ENCODE measurements around the gene SETSIP.

Gene SETSIP, protein sequence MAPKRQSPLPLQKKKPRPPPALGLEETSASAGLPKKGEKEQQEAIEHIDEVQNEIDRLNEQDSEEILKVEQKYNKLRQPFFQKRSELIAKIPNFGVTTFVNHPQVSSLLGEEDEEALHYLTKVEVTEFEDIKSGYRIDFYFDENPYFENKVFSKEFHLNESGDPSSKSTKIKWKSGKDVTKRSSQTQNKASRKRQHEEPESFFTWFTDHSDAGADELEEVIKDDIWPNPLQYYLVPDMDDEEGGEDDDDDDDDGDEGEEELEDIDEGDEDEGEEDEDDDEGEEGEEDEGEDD

DNA sequence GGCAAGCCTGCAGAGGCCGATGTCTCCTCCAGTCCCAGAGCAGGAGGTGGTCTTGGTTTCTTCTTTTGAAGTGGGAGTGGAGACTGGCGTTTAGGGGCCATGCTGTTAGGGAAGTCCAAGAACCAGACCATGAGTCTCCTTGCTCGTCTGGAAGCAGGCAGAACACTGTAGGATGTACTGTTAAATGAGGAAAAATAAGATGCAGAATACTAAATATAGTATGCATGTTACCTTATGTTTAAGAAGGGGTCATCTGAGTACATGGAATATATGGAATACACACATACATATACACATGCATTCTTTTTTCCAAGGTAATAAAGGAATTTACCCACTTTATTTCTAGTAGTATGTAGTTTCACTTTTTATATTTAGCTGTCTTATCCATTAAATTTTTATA is at the start of gene SETSIP:
Gene SETSIP (minus strand): TSS at position 101 of the 400 bp plus-strand sequence. CDS start 0 bp downstream, at position 101.
- H3K9me3 ChIP-seq, result no peaks in the 10 kb centered on the region
- H3K27me3 ChIP-seq, result no peaks in the 10 kb centered on the region
- H3K27ac ChIP-seq, result no peak within 1 kb of the TSS
- H3K4me1 ChIP-seq (ENCODE audit: control insufficient read depth in 1 of 2, insufficient read depth in 1 of 2, low read depth in 1 of 2, low read length in 1 of 2), result peaks cover 5% of the 10 kb centered on the region in 2 experiments
- TF ChIP-seq CTCF (IDR thresholded peaks at IDR 0.05), result no peak
- H3K4me3 ChIP-seq (ENCODE audit: low read depth in 1 of 2, low read length in 1 of 2), result no peak within 1 kb of the TSS
- no peaks in the 10 kb centered on the region for H3K36me3 ChIP-seq

DNA sequence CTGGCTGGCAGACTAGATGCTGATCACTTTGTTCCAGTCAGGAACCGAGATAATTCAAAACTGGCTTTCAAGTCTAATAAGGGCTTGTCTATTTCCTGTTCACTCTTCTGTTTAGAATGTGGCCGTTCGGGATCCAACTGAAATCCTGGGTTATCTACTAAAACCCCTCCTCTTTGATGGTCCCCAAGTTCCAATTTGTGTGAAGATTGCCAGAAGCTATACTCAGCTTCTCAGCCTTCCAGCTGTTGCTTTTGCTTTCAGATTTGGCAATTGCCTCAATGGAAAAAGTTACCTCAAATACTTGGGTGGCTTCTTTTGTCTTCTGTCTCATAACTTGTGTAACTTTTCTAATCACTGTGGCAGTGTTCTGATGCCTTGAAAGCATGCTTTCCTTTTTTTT is 48.7 kb upstream of the SETSIP start:
- no peaks in the 10 kb centered on the region for H3K4me1 ChIP-seq (ENCODE audit: control insufficient read depth in 1 of 2, insufficient read depth in 1 of 2, low read depth in 1 of 2, low read length in 1 of 2)
- no peak overlapping the region for H3K27ac ChIP-seq
- H3K36me3 ChIP-seq, result no peaks in the 10 kb centered on the region
- no peaks in the 10 kb centered on the region for H3K27me3 ChIP-seq
- H3K9me3 ChIP-seq, result no peaks in the 10 kb centered on the region
- no peak overlapping the region for H3K4me3 ChIP-seq (ENCODE audit: low read depth in 1 of 2, low read length in 1 of 2)
- no peak for TF ChIP-seq CTCF (IDR thresholded peaks at IDR 0.05)

GRCh38 chr1:92118826-92119225 is 43.6 kb upstream of the SETSIP start:
- H3K4me1 ChIP-seq (ENCODE audit: control insufficient read depth in 1 of 2, insufficient read depth in 1 of 2, low read depth in 1 of 2, low read length in 1 of 2), result no peaks in the 10 kb centered on the region
- H3K9me3 ChIP-seq, result no peaks in the 10 kb centered on the region
- no peaks in the 10 kb centered on the region for H3K27me3 ChIP-seq
- no peak overlapping the region for H3K27ac ChIP-seq
- no peak for TF ChIP-seq CTCF (IDR thresholded peaks at IDR 0.05)
- H3K4me3 ChIP-seq (ENCODE audit: low read depth in 1 of 2, low read length in 1 of 2), result no peak overlapping the region
- H3K36me3 ChIP-seq, result no peaks in the 10 kb centered on the region

- H3K4me3 ChIP-seq (ENCODE audit: low read depth in 1 of 2, low read length in 1 of 2), result no peak overlapping the region
- no peaks in the 10 kb centered on the region for H3K4me1 ChIP-seq (ENCODE audit: control insufficient read depth in 1 of 2, insufficient read depth in 1 of 2, low read depth in 1 of 2, low read length in 1 of 2)
- H3K9me3 ChIP-seq, result no peaks in the 10 kb centered on the region
- H3K27ac ChIP-seq, result no peak overlapping the region
- TF ChIP-seq CTCF (IDR thresholded peaks at IDR 0.05), result no peak
- H3K36me3 ChIP-seq, result no peaks in the 10 kb centered on the region
- H3K27me3 ChIP-seq, result no peaks in the 10 kb centered on the region
These were observed 42.3 kb upstream of the SETSIP start for GRCh38 chr1:92117526-92117925.

DNA sequence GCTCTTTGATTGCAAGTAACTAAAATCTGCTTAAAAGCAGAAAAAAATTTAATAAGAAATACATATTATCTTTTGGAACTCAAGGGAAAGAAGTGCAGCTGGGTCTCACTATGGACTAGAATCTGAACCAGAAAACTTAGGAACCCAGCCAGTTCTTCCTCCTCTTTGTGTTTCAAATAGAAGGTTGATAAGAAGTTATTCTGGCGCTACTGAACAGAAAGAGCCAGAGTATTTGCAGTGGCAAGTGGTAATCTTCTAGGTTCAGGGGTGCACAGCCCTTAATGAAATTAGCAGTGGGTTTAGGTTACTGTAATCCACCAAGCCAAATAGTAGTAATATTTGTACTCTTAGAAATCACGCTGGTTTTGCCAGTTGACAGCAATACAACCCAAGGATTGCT is 33.4 kb upstream of the SETSIP start:
- H3K9me3 ChIP-seq, result no peaks in the 10 kb centered on the region
- no peak overlapping the region for H3K4me3 ChIP-seq (ENCODE audit: low read depth in 1 of 2, low read length in 1 of 2)
- TF ChIP-seq CTCF (IDR thresholded peaks at IDR 0.05), result no peak
- H3K36me3 ChIP-seq, result no peaks in the 10 kb centered on the region
- no peaks in the 10 kb centered on the region for H3K4me1 ChIP-seq (ENCODE audit: control insufficient read depth in 1 of 2, insufficient read depth in 1 of 2, low read depth in 1 of 2, low read length in 1 of 2)
- H3K27ac ChIP-seq, result no peak overlapping the region
- H3K27me3 ChIP-seq, result no peaks in the 10 kb centered on the region

Measured in neutrophil (primary cell).